Raji (cell line): ENCODE data around the gene WASF1.

Source experiments
- POLR2A ChIP-seq: IDR thresholded peaks from 2 replicates; pipeline ENCODE4 v1.6.1; 2011; ENCODE audit warnings: low read depth, low read length, control low read depth; ENCODE audit not compliant: insufficient read depth

The WASF1 gene

GRCh38 chr6:110179406-110180227 is at the start of gene WASF1:
TSS of gene WASF1 (minus strand) at chr6:110179670. CDS start at chr6:110127601, 52,069 bp downstream.
- peak; percentile 72 for TF ChIP-seq POLR2A

- no peak for TF ChIP-seq POLR2A
Measured at GRCh38 chr6:110226261-110226660, 46.8 kb upstream of the WASF1 start.

GRCh38 chr6:110221738-110222137 is 42.3 kb upstream of the WASF1 start:
- no peak for TF ChIP-seq POLR2A

- no peak for TF ChIP-seq POLR2A
Measured at GRCh38 chr6:110217266-110217665, 37.8 kb upstream of the WASF1 start.

GRCh38 chr6:110216140-110216539 is 36.7 kb upstream of the WASF1 start:
- no peak for TF ChIP-seq POLR2A

GRCh38 chr6:110214338-110214737 is 34.9 kb upstream of the WASF1 start:
- TF ChIP-seq POLR2A, result no peak

- no peak for TF ChIP-seq POLR2A
Measured at GRCh38 chr6:110211753-110212152, 32.3 kb upstream of the WASF1 start.

- TF ChIP-seq POLR2A, result no peak
Measured at GRCh38 chr6:110207652-110208051, 28.2 kb upstream of the WASF1 start.

GRCh38 chr6:110201151-110201884 is 21.8 kb upstream of the WASF1 start:
- no peak for TF ChIP-seq POLR2A

GRCh38 chr6:110198561-110198960 is 19.1 kb upstream of the WASF1 start:
- TF ChIP-seq POLR2A, result no peak

GRCh38 chr6:110196874-110197273 is 17.4 kb upstream of the WASF1 start:
- no peak for TF ChIP-seq POLR2A

- TF ChIP-seq POLR2A, result no peak
Measured at GRCh38 chr6:110195639-110196038, 16.2 kb upstream of the WASF1 start.

GRCh38 chr6:110191477-110191876 is 12.0 kb upstream of the WASF1 start:
- TF ChIP-seq POLR2A, result no peak

GRCh38 chr6:110190726-110191125 is 11.3 kb upstream of the WASF1 start:
- TF ChIP-seq POLR2A, result no peak

GRCh38 chr6:110188791-110189190 is 9.3 kb upstream of the WASF1 start:
- TF ChIP-seq POLR2A, result no peak

- TF ChIP-seq POLR2A, result no peak
Measured at GRCh38 chr6:110185879-110186278, 6.4 kb upstream of the WASF1 start.
